Activated B cell treated with CpG ODN at 0.5 μM for 24 hours (primary cell): ENCODE measurements around the gene EEF1AKMT4. TPM values are rescaled to one million over a fixed set of nuclear protein-coding genes. Genes with fewer than 3 reads are reported as not detected.

ENCODE experiments used
- ATAC-seq: fragments of 200-7000 bp; cut with Tn5 transposase; one replicate; pipeline ENCODE4 v1.10.0; 2021; ENCODE audit warnings: low read depth, mild to moderate bottlenecking, moderate library complexity
- CTCF ChIA-PET: fragments of 350-600 bp; sonication (Branson Sonifier 250); formaldehyde crosslinking; loops from one replicate; lab custom pipeline; 2021; ENCODE audit warnings: antibody characterized with exemption; lab: Charles Lee
- POLR2A ChIA-PET: fragments of 350-600 bp; sonication (Branson Sonifier 250); formaldehyde crosslinking; loops from one replicate; lab custom pipeline; 2021; ENCODE audit warnings: antibody characterized with exemption; lab: Charles Lee
- DNase-seq: peaks from one replicate; pipeline ENCODE4 v3.0.0; 2022
- H3K27ac Mint-ChIP-seq: one replicate; pipeline ENCODE4 v1.8.0; 2020; ENCODE audit warnings: mixed read lengths
- H3K27me3 Mint-ChIP-seq: one replicate; pipeline ENCODE4 v1.8.0; 2021; ENCODE audit warnings: mixed read lengths
- H3K36me3 Mint-ChIP-seq: one replicate; pipeline ENCODE4 v1.8.0; 2021; ENCODE audit warnings: low read depth, mixed read lengths
- H3K4me1 Mint-ChIP-seq: one replicate; pipeline ENCODE4 v1.8.0; 2021; ENCODE audit warnings: mixed read lengths
- H3K4me3 Mint-ChIP-seq: one replicate; pipeline ENCODE4 v1.8.0; 2020; ENCODE audit warnings: mild to moderate bottlenecking, mixed read lengths
- H3K9me3 Mint-ChIP-seq: one replicate; pipeline ENCODE4 v1.8.0; 2020; ENCODE audit warnings: mixed read lengths
- intact Hi-C: fragments of 100-400 bp; cut with micrococcal nuclease; formaldehyde crosslinking; loops from one replicate; pipeline ENCODE4 v1.15.1; 2024
- total RNA-seq: library from RNA; stranded (reverse); gene quantifications from 2 replicates; pipeline ENCODE4 v1.2.3, GENCODE V29; 2022
- TF ChIP-seq, protein P1 (sequence below): fragments of 200-600 bp; IDR thresholded peaks from one replicate; pipeline ENCODE4 v1.8.0; 2022; ENCODE audit warnings: antibody characterized with exemption, mild to moderate bottlenecking

The EEF1AKMT4 gene
- total RNA-seq, 1 donor from 2014 or later = 2.9 TPM

DNA sequence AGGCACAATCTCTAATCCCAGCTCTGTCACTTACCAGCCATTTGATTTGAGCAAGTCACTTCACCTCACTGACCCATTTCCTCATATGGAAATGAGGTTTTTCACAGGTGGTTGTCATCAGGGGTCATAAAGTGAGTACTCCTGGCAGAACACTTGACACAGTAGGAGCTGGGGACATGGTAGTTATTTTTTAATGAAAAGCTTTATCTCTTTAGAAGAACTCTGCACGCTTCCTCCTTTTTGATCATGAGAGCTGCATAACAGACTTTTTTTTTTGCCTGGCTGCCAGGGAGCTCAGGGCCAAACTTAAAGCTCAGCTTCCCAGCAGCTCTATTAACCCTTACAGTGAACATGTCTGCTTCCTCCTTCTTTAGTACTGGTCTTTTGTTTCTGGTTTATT is 11.7 kb upstream of the EEF1AKMT4 start:
- Mint-ChIP-seq H3K4me1 (no peaks in the 10 kb centered on the region), H3K4me3 (no peak overlapping the region), H3K27me3 (peaks cover 6% of the 10 kb centered on the region), H3K27ac (no peak overlapping the region), H3K36me3 (peaks cover 10% of the 10 kb centered on the region), H3K9me3 (no peaks in the 10 kb centered on the region)
- no peak for DNase-seq
- TF ChIP-seq, protein P1, sequence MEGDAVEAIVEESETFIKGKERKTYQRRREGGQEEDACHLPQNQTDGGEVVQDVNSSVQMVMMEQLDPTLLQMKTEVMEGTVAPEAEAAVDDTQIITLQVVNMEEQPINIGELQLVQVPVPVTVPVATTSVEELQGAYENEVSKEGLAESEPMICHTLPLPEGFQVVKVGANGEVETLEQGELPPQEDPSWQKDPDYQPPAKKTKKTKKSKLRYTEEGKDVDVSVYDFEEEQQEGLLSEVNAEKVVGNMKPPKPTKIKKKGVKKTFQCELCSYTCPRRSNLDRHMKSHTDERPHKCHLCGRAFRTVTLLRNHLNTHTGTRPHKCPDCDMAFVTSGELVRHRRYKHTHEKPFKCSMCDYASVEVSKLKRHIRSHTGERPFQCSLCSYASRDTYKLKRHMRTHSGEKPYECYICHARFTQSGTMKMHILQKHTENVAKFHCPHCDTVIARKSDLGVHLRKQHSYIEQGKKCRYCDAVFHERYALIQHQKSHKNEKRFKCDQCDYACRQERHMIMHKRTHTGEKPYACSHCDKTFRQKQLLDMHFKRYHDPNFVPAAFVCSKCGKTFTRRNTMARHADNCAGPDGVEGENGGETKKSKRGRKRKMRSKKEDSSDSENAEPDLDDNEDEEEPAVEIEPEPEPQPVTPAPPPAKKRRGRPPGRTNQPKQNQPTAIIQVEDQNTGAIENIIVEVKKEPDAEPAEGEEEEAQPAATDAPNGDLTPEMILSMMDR = no peak
- ATAC-seq = no peak
- CTCF ChIA-PET = interaction anchor here (0.8 to 2.9 kb wide), 2 partner anchors 11 to 342 kb away, joined by 4 to 12 read pairs; no protein-coding TSS in a partner anchor
- POLR2A ChIA-PET = interaction anchor here (1.1 kb wide), 1 partner anchor 10 kb away, joined by 4 read pairs; no protein-coding TSS in a partner anchor
- intact Hi-C loops = no loop called here

DNA sequence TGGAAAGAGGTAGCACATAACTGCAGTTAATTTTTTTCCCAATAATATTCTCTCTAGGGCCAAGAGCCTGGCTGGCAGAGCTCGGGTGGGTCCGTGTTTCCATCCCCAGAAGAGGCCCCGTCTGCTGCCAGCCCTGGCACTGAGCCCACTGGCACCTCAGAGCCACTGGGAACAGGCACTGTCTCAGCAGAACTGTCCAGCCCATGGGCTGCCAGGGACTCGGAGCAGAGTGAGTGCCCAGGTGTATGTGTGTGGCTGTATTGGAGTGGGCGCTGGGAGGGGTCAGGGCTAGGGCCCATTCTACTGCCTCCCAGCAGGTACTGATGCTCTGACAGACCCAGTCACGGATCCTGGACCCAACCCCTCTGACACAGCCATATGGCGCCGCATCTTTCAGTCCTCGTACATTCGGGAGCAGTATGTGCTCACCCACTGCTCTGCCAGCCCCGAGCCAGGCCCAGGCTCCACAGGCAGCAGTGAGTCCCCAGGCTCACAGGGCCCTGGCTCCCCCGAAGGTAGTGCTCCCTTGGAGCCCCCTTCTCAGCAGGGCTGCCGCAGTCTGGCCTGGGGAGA is 11.1 kb upstream of the EEF1AKMT4 start:
- H3K27ac Mint-ChIP-seq = no peak overlapping the region
- intact Hi-C loops = no loop called here
- H3K27me3 Mint-ChIP-seq = peaks cover 3% of the 10 kb centered on the region
- TF ChIP-seq, protein P1 = no peak
- ChIA-PET CTCF (interaction anchor here (0.8 to 2.9 kb wide), 2 partner anchors 11 to 343 kb away, joined by 4 to 12 read pairs; no protein-coding TSS in a partner anchor), POLR2A (interaction anchor here (1.1 kb wide), 1 partner anchor 9 kb away, joined by 4 read pairs; no protein-coding TSS in a partner anchor)
- no peak overlapping the region for H3K4me3 Mint-ChIP-seq
- H3K4me1 Mint-ChIP-seq = no peaks in the 10 kb centered on the region
- H3K36me3 Mint-ChIP-seq = peaks cover 15% of the 10 kb centered on the region
- ATAC-seq (no peak), DNase-seq (no peak)
- no peaks in the 10 kb centered on the region for H3K9me3 Mint-ChIP-seq

DNA sequence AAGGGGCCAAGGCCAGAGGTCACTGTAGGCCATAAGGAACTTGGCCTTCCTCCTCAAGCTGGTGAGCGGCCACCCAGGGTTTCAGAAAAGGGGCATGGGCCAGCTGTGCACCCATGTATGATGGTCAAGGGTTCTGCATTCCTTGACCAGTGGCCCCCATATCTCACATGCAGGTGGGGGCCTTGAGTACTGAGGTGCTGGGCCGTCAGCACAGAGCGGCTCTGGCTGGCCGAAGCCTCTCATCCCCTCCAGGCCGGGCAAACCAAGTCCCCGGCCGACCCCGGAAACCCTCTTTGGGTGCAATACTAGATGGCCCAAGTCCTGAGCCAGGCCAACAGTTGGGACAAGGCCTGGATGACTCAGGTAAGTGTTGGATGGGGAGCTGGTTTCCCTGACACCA is 10.3 kb upstream of the EEF1AKMT4 start:
- ChIA-PET CTCF (interaction anchor here (1.9 kb wide), 1 partner anchor 11 kb away, joined by 8 read pairs; no protein-coding TSS in a partner anchor), POLR2A (no interaction called here)
- Mint-ChIP-seq H3K9me3 (no peaks in the 10 kb centered on the region), H3K36me3 (peaks cover 22% of the 10 kb centered on the region), H3K4me1 (no peaks in the 10 kb centered on the region), H3K27ac (no peak overlapping the region), H3K4me3 (no peak overlapping the region), H3K27me3 (peaks cover 3% of the 10 kb centered on the region)
- no peak for DNase-seq
- no peak for ATAC-seq
- TF ChIP-seq, protein P1 = no peak
- intact Hi-C loops = no loop called here

DNA sequence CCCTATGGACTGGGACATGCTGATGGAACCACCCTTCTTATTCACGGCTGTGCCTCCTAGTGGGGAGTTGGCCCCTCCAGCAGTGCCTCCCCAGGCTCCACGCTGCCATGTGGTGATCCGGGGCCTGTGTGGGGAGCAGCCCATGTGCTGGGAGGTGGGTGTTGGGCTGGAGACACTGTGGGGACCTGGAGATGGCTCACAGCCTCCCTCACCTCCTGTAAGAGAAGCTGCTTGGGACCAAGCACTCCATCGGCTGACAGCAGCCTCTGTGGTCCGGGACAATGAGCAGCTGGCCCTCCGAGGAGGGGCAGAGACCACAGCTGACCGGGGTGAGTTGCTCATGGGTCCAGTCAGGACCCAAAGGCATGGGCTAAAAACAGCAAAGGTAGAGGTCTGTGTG is 9.8 kb upstream of the EEF1AKMT4 start:
- Mint-ChIP-seq H3K27me3 (peaks cover 3% of the 10 kb centered on the region), H3K36me3 (peaks cover 27% of the 10 kb centered on the region), H3K27ac (no peak overlapping the region), H3K4me1 (no peaks in the 10 kb centered on the region), H3K9me3 (no peaks in the 10 kb centered on the region), H3K4me3 (no peak overlapping the region)
- DNase-seq (no peak), ATAC-seq (no peak)
- ChIA-PET POLR2A (no interaction called here), CTCF (interaction anchor here (1.9 kb wide), 1 partner anchor 12 kb away, joined by 8 read pairs; no protein-coding TSS in a partner anchor)
- intact Hi-C loops = no loop called here
- TF ChIP-seq, protein P1 = no peak

DNA sequence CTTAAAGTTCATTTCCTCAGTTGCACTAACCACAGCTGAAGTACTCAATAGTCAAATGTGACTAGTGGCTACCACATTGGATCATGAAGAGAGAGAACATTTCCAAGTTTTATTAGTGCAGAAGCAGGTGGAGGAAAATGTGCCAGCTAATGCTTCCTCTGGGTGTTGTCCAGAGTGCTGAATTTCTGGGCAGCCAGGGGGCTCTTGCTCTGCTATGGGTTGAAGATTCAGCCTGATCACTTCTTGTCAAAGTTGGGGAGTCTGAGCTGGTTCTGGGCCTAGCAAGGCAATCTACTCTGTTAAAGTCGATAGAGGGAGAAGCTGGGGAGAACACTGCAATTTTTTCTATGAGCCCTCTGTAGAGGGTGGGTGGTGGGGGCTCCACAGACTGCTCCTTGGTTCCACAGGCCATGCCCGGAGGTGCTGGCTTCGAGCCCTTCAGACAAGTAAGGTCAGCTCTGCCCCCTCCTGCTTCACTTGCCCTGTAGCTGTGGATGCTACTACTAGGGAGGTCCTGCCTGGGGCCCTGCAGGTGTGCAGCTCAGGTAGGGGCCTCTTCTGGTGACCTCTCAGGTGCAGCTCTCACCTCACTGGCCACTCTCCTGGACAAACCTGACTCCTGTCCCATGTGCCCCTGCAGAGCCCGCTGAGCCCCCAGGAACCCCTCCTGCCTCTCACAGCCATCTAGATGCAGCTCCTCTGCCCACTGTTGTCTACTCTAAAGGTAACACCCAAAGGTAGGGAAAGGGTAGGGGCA is 8.9 kb upstream of the EEF1AKMT4 start:
- POLR2A ChIA-PET = interaction anchor here (0.6 kb wide), 1 partner anchor 107 kb away, joined by 3 read pairs; no protein-coding TSS in a partner anchor
- intact Hi-C loops = no loop called here

More for the DNA sequence above, 8.9 kb upstream of the EEF1AKMT4 start:
- peaks cover 1% of the 10 kb centered on the region for H3K27me3 Mint-ChIP-seq
- DNase-seq (no peak), ATAC-seq (no peak)
- H3K9me3 Mint-ChIP-seq = no peaks in the 10 kb centered on the region
- TF ChIP-seq, protein P1 = no peak
- peaks cover 36% of the 10 kb centered on the region for H3K36me3 Mint-ChIP-seq
- CTCF ChIA-PET = interaction anchor here (1.9 kb wide), 1 partner anchor 12 kb away, joined by 8 read pairs; no protein-coding TSS in a partner anchor
- H3K4me3 Mint-ChIP-seq = no peak overlapping the region
- H3K27ac Mint-ChIP-seq = no peak overlapping the region
- no peaks in the 10 kb centered on the region for H3K4me1 Mint-ChIP-seq
